ENCODE results near the gene PCMTD2. TPM values are rescaled to one million over a fixed set of nuclear protein-coding genes. Genes with fewer than 3 reads are reported as not detected.

PCMTD2 gene
- total and polyA plus RNA-seq, 2 experiments from 2014 or later = 33.8 to 76.1 TPM

DNA sequence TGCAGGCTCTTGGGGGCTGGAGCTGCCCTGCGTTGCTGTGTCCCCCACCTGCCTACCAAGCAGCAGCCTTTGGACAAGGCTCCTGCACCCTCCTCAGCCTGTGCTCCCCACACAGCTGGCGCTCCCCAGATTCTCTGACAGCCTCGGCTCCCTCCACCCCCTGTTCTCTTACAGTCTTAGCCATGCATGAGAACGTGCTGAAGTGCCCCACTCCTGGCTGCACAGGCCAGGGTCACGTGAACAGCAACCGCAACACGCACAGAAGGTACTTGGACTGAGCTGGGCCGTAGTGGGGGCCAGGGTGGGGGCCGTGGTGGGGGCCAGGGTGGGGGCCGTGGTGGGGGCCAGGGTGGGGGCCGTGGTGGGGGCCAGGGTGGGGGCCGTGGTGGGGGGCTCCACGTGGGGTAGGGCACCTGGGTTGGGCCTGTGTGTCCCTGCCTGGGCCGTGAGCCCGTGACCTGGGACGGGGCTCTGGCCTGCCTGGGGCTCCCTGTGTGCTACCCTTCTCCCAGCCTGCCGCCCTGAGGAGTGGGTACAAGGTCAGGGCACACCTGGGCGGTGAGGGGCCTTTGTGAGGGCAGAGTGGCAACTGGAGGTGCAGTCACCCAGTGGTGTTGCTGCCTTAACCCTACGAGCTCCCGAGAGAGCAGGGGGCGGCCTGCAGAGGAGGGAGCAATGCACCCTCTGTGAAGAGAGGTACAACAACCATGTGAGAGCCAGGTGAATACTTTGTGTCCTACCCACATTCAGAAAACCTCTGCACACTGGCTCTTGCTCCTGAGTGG is 43.5 kb upstream of the PCMTD2 start:
- H3K9me3 Mint-ChIP-seq = no peaks in the 10 kb centered on the region
- no peaks in the 10 kb centered on the region for H3K36me3 ChIP-seq (ENCODE audit: insufficient read depth)

DNA sequence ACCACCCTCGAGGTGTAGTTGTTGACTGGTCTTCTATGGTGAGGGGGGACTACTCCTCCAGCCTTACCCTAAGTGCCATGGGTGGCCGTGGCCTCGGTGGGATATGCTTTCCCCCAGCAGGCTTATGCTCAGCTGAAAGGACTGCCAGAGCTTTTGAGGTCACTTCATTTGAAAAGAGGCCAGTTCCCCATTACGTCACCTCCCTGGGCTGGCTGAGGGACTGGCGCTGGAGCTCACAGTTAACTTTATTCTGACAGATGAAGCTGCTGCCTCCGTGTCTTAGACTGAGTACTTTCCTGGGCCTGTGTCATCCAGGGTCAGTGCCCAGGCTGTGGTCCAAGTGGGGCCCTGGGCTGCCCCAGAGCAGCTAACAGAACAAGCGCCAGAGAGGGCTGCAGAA is 42.8 kb upstream of the PCMTD2 start:
- Histone ChIP-seq H3K9me2 (ENCODE audit: insufficient read depth) (no peaks in the 10 kb centered on the region), H3K36me3 (ENCODE audit: insufficient read depth) (no peaks in the 10 kb centered on the region), H3K4me1 (ENCODE audit: insufficient read depth) (no peaks in the 10 kb centered on the region), H3K4me3 (no peak overlapping the region), H3K27me3 (ENCODE audit: insufficient read depth) (no peaks in the 10 kb centered on the region), H4K20me1 (replicated peaks; ENCODE audit: insufficient read depth) (no peaks in the 10 kb centered on the region), H3K79me2 (replicated peaks; ENCODE audit: insufficient read depth) (no peaks in the 10 kb centered on the region), H3K27ac (ENCODE audit: low read depth) (no peak overlapping the region), H3K4me2 (no peak overlapping the region), H3F3A (replicated peaks; ENCODE audit: low read depth) (no peaks in the 10 kb centered on the region), H2AFZ (no peak overlapping the region)
- Mint-ChIP-seq H3K27ac (no peak overlapping the region), H3K4me1 (peaks cover 8% of the 10 kb centered on the region; the same call in 2 of the 3 replicates), H3K36me3 (ENCODE audit: low read depth) (no peaks in the 10 kb centered on the region), H3K27me3 (ENCODE audit: insufficient read depth, low read depth, poor library complexity) (no peaks in the 10 kb centered on the region), H3K4me3 (no peak overlapping the region), H3K9me3 (no peaks in the 10 kb centered on the region)
- ATAC-seq = no peak
- no peak for DNase-seq (ENCODE audit: low spot score)
- TF ChIP-seq, protein P1, sequence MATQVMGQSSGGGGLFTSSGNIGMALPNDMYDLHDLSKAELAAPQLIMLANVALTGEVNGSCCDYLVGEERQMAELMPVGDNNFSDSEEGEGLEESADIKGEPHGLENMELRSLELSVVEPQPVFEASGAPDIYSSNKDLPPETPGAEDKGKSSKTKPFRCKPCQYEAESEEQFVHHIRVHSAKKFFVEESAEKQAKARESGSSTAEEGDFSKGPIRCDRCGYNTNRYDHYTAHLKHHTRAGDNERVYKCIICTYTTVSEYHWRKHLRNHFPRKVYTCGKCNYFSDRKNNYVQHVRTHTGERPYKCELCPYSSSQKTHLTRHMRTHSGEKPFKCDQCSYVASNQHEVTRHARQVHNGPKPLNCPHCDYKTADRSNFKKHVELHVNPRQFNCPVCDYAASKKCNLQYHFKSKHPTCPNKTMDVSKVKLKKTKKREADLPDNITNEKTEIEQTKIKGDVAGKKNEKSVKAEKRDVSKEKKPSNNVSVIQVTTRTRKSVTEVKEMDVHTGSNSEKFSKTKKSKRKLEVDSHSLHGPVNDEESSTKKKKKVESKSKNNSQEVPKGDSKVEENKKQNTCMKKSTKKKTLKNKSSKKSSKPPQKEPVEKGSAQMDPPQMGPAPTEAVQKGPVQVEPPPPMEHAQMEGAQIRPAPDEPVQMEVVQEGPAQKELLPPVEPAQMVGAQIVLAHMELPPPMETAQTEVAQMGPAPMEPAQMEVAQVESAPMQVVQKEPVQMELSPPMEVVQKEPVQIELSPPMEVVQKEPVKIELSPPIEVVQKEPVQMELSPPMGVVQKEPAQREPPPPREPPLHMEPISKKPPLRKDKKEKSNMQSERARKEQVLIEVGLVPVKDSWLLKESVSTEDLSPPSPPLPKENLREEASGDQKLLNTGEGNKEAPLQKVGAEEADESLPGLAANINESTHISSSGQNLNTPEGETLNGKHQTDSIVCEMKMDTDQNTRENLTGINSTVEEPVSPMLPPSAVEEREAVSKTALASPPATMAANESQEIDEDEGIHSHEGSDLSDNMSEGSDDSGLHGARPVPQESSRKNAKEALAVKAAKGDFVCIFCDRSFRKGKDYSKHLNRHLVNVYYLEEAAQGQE (IDR thresholded peaks at IDR 0.05; ENCODE audit: unreplicated experiment) = no peak
- TF ChIP-seq, protein P2, sequence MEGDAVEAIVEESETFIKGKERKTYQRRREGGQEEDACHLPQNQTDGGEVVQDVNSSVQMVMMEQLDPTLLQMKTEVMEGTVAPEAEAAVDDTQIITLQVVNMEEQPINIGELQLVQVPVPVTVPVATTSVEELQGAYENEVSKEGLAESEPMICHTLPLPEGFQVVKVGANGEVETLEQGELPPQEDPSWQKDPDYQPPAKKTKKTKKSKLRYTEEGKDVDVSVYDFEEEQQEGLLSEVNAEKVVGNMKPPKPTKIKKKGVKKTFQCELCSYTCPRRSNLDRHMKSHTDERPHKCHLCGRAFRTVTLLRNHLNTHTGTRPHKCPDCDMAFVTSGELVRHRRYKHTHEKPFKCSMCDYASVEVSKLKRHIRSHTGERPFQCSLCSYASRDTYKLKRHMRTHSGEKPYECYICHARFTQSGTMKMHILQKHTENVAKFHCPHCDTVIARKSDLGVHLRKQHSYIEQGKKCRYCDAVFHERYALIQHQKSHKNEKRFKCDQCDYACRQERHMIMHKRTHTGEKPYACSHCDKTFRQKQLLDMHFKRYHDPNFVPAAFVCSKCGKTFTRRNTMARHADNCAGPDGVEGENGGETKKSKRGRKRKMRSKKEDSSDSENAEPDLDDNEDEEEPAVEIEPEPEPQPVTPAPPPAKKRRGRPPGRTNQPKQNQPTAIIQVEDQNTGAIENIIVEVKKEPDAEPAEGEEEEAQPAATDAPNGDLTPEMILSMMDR (conservative IDR thresholded peaks at IDR 0.05; ENCODE audit: low read depth in 2 of 2) = no peak
- TF ChIP-seq, protein P3, sequence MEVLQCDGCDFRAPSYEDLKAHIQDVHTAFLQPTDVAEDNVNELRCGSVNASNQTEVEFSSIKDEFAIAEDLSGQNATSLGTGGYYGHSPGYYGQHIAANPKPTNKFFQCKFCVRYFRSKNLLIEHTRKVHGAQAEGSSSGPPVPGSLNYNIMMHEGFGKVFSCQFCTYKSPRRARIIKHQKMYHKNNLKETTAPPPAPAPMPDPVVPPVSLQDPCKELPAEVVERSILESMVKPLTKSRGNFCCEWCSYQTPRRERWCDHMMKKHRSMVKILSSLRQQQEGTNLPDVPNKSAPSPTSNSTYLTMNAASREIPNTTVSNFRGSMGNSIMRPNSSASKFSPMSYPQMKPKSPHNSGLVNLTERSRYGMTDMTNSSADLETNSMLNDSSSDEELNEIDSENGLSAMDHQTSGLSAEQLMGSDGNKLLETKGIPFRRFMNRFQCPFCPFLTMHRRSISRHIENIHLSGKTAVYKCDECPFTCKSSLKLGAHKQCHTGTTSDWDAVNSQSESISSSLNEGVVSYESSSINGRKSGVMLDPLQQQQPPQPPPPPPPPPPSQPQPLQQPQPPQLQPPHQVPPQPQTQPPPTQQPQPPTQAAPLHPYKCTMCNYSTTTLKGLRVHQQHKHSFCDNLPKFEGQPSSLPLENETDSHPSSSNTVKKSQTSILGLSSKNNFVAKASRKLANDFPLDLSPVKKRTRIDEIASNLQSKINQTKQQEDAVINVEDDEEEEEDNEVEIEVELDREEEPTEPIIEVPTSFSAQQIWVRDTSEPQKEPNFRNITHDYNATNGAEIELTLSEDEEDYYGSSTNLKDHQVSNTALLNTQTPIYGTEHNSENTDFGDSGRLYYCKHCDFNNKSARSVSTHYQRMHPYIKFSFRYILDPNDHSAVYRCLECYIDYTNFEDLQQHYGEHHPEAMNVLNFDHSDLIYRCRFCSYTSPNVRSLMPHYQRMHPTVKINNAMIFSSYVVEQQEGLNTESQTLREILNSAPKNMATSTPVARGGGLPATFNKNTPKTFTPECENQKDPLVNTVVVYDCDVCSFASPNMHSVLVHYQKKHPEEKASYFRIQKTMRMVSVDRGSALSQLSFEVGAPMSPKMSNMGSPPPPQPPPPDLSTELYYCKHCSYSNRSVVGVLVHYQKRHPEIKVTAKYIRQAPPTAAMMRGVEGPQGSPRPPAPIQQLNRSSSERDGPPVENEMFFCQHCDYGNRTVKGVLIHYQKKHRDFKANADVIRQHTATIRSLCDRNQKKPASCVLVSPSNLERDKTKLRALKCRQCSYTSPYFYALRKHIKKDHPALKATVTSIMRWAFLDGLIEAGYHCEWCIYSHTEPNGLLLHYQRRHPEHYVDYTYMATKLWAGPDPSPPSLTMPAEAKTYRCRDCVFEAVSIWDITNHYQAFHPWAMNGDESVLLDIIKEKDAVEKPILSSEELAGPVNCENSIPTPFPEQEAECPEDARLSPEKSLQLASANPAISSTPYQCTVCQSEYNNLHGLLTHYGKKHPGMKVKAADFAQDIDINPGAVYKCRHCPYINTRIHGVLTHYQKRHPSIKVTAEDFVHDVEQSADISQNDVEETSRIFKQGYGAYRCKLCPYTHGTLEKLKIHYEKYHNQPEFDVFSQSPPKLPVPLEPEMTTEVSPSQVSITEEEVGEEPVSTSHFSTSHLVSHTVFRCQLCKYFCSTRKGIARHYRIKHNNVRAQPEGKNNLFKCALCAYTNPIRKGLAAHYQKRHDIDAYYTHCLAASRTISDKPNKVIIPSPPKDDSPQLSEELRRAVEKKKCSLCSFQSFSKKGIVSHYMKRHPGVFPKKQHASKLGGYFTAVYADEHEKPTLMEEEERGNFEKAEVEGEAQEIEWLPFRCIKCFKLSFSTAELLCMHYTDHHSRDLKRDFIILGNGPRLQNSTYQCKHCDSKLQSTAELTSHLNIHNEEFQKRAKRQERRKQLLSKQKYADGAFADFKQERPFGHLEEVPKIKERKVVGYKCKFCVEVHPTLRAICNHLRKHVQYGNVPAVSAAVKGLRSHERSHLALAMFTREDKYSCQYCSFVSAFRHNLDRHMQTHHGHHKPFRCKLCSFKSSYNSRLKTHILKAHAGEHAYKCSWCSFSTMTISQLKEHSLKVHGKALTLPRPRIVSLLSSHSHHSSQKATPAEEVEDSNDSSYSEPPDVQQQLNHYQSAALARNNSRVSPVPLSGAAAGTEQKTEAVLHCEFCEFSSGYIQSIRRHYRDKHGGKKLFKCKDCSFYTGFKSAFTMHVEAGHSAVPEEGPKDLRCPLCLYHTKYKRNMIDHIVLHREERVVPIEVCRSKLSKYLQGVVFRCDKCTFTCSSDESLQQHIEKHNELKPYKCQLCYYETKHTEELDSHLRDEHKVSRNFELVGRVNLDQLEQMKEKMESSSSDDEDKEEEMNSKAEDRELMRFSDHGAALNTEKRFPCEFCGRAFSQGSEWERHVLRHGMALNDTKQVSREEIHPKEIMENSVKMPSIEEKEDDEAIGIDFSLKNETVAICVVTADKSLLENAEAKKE (CRISPR knock-in tag; IDR thresholded peaks at IDR 0.05) = no peak
- TF ChIP-seq JUNB (IDR thresholded peaks at IDR 0.05; ENCODE audit: unreplicated experiment) = no peak

More for the DNA sequence above, 43.5 kb upstream of the PCMTD2 start:
- H3K4me1 ChIP-seq (ENCODE audit: insufficient read depth) = no peaks in the 10 kb centered on the region
- no peak overlapping the region for H3K4me2 ChIP-seq
- no peaks in the 10 kb centered on the region for H3K27me3 ChIP-seq (ENCODE audit: insufficient read depth)
- H3K79me2 ChIP-seq (replicated peaks; ENCODE audit: insufficient read depth) = no peaks in the 10 kb centered on the region
- Mint-ChIP-seq H3K27ac (no peak overlapping the region), H3K4me3 (no peak overlapping the region), H3K27me3 (ENCODE audit: insufficient read depth, low read depth, poor library complexity) (no peaks in the 10 kb centered on the region), H3K36me3 (ENCODE audit: low read depth) (no peaks in the 10 kb centered on the region), H3K4me1 (peaks cover 8% of the 10 kb centered on the region; the same call in 2 of the 3 replicates)
- H4K20me1 ChIP-seq (replicated peaks; ENCODE audit: insufficient read depth) = no peaks in the 10 kb centered on the region
- TF ChIP-seq POLR2AphosphoS5 (IDR thresholded peaks at IDR 0.05; ENCODE audit: low read depth) (no peak), EZH2phosphoT487 (IDR thresholded peaks at IDR 0.05; ENCODE audit: unreplicated experiment) (no peak), JUNB (IDR thresholded peaks at IDR 0.05; ENCODE audit: unreplicated experiment) (no peak)
- H3K4me3 ChIP-seq = no peak overlapping the region
- no peak overlapping the region for H3K27ac ChIP-seq (ENCODE audit: low read depth)
- DNase-seq (ENCODE audit: low spot score) (no peak), ATAC-seq (peak; percentile 16; the same call in 2 of the 3 replicates)
- no peak overlapping the region for H2AFZ ChIP-seq
- no peaks in the 10 kb centered on the region for H3K9me2 ChIP-seq (ENCODE audit: insufficient read depth)
- no peaks in the 10 kb centered on the region for H3F3A ChIP-seq (replicated peaks; ENCODE audit: low read depth)
